KBM-7 (cell line): ENCODE data around the gene ACOT7.
"Not testable (repeated sequence)": the region's sequence is repeated elsewhere in the genome, so short reads cannot be mapped to it uniquely, and the experiment has no call there.

Source experiments
- DNase-seq: peaks from one replicate; pipeline ENCODE4 v3.0.0-alpha.2; 2015
- in situ Hi-C: fragments of 300-500 bp; cut with MboI; formaldehyde crosslinking; loops from 2 replicates; pipeline ENCODE4 v1.14.3; 2020; ENCODE audit warnings: low sequenced_read_pairs, low pct_unique_long_range_greater_than_20kb, mixed read lengths

Gene ACOT7

DNA sequence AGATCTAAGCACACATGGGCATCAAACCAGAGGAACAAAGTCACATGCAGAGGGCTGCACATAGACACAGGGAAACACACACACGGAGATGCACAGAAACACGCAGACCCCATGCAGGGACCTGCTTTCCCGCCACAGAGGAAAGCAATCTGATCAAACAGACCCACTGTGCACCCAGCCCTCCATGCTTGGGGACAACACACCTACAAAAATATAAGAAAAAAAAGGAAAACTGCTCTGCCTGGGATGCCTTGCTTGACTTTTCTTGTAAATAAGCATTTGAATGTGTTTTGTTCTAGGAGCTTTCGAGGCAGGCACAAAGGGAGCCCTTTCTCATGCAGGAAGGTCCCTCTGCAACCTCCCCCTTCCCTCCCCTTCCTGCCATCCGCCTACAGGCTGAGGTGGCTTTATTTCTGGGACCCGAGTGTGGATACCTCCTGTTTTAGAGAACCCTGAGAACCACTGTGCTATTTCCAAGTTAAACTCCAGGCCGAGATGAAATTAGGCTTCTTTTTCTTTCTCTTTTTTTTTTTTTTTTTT, 154.3 kb downstream of the ACOT7 start:
- in situ Hi-C loops, result no loop called here
- DNase-seq, result no peak

DNA sequence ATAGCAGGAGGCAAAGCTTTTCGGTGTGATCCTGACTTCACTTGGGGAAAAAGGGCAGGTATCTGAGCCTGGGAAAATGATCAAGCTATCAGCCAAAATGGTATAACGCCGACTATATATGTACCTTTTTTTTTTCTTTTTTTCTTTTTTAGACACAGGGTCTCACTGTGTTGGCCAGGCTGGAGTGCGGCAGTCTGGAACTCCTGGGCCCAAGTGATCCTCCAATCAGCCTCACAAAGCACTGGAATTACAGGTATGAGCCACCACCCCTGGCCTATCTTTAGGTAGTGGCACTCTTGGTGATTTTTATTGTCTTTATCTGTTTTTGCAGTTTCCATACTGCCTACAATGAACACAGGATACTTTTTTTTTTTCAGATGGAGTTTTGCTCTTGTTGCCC, 156.5 kb downstream of the ACOT7 start:
- no peak for DNase-seq
- in situ Hi-C loops, result no loop called here

DNA sequence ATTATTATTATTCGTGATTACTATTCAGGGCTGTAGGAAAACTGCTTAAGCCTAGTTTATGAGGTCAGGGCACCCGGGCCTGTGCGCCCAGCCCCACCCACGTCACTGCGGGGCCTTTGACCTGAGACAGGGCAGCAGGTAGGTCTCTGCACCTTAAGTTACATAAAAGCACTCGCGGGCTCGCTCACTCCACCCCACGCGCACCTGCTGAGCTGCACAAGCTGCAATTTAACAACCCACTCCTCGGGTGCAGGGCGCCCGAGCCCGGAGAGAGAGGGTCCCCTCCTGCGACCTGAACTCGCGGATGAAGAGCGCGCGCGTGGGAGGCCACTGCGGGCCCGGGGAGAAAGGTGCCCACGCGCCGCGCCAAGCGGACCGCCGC, 158.3 kb downstream of the ACOT7 start:
- DNase-seq, result no peak
- in situ Hi-C loops, result no loop called here

DNA sequence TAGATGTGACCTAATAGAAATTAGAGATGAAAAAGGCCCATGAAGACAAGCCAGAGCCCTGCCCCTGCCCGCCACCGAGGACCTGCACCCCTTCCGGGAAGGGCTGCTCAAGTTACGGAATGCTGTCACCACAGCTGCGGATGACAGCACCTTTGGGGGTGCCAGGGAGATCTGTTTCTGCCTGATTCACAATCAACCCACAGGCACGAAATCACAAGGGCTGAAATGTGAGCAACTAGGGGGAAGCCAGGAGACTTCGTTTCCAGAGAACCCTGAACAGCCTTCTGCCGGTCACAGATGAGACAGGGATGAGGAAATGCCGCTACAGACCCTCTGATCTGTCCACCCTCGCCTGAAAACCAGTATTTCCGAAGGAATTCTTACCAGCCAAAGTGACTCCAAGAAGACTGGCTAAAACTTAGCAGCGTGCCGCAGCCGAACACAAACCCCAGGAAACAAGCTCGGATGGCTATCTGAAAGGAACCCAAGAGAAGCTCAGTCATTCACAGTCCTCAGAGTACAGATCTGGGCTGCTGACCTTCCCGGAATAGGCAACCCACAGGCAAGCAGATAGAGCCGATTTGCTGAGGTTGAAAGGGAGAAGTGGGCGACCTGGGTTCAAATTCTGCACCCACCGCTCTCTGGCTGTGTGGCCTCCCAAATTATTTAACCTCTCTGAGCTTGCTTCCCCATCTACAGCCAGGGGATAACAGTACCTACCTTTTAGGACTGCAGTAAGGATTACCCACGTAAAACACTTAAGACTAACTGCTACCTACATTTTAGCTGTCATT, 158.9 kb downstream of the ACOT7 start:
- in situ Hi-C loops, result no loop called here
- no peak for DNase-seq

DNA sequence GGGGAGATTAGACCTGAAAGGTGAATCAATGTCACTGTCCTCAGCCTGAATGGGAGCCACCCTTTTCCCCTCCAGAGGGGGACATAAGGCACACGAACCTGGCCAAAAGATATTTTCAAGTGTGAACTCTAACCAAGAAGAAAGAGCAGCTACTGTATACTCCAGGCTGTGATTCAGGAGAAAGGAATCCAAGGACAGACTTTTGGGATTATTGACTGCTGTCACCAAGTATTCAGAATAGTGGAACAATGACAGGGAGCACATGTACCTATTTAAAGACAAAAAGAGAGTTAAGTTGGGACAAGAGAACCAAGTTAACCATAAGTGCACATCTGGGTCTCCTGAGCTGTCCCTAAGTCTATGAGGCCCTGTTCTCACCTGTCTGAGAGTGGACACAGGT, 160.2 kb downstream of the ACOT7 start:
- in situ Hi-C loops, result no loop called here
- no peak for DNase-seq

DNA sequence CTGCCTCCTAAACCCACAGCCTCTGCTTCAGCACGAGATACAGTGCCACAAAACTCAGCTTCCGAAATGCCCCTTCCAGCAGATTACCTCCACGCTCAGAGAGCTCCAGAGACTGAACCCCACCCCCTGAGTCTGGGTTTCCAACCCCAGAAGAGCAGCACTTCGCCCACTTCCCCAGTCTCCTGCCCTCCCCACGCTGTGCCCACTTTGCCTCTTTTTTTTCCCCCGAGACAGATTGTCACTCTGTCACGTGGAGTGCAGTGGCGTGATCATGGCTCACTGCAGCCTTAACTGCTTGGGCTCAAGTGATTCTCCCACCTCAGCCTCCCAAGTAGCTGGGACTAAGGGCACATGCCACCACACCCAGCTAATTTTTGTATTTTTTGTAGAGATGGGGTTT, 167.9 kb downstream of the ACOT7 start:
- no peak for DNase-seq
- in situ Hi-C loops, result no loop called here

DNA sequence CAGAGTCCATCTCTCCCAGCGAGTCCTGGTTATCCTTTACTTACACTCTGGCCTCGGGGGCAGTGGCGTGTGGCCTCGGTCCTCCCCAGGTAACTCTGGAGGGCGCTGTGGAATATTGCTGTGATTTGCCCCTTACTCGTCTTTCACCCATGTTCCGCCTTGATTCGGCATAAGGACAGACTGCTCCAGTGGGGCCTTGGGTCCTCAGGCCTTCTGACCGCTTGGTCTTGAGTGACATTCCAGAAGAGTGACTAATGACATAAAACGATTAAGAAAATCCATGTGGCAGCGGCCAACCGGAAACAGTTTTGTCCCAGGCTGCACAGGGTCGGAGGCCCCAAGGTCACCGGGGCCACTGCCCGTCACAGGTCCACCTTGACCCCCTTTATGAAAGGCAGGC, 168.8 kb downstream of the ACOT7 start:
- in situ Hi-C loops, result no loop called here
- no peak for DNase-seq

DNA sequence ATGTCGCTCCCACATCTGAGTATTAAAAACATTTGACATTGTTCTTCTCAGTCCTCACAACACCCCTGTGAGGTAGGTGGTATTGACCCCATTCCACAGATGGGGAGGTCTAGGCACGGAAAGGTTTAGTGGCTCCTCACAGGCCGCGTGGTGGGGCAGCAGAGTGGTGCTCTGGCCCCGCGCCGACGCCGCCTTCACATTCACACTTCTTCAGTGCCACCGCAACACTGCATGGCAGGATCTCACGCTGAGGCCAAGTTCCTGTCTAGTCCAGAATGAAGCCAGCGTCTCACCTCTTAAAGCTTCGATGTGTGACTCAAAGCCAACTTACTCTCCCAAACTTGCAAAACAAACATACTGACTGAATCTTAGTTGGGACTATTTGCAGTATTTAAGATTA, 169.9 kb downstream of the ACOT7 start:
- in situ Hi-C loops, result no loop called here

DNA sequence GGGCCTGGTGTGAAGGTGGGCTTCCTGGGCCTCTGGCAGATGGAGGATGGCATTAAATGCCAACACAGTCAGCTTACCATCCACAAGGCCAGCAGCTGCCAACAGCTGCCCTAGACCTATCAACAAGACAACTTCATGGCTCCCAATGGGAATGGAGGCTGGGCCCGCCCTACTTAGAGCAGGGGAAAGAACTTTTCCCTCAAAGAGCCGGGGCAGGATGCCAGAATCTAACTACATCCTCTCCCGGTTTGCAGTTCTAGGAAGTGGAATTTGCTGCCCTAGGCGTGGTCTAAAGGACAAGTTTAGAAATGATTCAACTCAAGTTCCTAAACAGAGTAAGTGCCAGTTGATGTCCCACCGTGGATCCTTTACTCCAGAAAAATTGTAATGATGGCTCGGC, 170.9 kb downstream of the ACOT7 start:
- no peak for DNase-seq
- in situ Hi-C loops, result no loop called here

More for the DNA sequence above, 169.9 kb downstream of the ACOT7 start:
- no peak for DNase-seq

DNA sequence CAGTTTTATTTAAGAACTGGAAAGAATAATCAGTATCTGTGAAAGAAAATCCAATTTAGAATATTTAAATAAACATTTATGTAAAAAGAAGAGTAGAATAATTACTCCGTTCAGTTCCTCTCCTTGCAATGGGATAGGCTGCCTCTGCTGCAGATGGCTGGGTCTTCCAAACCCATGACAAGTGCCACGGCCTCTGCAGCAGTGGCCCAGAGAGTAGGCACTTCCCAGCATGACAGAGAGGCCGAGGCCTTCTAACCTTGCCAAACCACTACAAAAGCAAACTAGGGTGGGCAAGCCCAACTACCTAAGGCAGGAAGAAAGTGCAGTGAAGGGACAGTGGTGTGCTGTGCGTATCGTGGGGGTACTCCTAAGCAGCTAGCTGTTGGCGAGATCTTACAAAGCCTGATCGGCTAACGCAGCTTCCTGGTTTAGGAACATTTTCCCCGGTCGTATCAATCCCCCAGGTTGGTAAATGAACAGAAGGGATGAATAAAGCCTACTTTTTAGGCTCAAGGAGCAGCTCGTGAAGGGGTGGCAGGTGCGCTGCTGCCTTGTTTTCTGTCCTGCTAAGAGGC, 172.3 kb downstream of the ACOT7 start:
- in situ Hi-C loops, result no loop called here

DNA sequence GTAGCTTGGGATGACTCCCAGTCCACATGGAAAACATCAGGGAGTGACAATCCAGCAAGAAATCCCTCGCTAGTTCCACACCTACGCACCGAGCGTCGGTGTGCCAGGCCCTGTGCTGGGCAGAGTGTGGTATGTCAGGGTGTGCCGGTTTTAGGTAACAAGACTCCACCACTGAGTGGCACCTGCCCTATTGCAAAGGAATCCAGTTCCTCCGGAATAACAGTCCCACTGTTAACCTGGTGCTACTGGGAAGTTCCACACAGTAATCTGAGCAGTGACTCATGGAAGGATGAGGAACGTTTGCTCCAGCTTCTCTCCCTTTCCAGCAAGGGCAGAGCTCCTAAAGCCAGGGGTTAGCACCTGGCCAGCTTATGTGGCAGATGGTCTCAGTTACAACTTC, 173.3 kb downstream of the ACOT7 start:
- no peak for DNase-seq
- in situ Hi-C loops, result no loop called here

More for the DNA sequence above, 172.3 kb downstream of the ACOT7 start:
- DNase-seq, result no peak

DNA sequence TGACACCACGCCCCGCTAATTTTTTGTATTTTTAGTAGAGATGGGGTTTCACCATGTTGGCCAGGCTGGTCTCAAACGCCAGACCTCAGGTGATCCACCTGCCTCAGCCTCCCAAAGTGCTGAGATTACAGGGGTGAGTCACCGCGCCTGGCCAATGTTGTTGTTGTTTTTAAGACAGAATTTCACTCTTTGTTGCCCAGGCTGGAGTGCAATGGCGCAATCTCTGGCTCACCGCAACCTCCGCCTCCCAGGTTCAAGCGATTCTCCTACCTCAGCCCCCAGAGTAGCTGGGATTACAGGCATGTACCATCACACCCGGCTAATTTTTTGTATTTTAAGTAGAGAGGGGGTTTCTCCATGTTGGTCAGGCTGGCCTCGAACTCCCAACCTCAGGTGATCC, 173.9 kb downstream of the ACOT7 start:
- in situ Hi-C loops, result not testable (repeated sequence)

DNA sequence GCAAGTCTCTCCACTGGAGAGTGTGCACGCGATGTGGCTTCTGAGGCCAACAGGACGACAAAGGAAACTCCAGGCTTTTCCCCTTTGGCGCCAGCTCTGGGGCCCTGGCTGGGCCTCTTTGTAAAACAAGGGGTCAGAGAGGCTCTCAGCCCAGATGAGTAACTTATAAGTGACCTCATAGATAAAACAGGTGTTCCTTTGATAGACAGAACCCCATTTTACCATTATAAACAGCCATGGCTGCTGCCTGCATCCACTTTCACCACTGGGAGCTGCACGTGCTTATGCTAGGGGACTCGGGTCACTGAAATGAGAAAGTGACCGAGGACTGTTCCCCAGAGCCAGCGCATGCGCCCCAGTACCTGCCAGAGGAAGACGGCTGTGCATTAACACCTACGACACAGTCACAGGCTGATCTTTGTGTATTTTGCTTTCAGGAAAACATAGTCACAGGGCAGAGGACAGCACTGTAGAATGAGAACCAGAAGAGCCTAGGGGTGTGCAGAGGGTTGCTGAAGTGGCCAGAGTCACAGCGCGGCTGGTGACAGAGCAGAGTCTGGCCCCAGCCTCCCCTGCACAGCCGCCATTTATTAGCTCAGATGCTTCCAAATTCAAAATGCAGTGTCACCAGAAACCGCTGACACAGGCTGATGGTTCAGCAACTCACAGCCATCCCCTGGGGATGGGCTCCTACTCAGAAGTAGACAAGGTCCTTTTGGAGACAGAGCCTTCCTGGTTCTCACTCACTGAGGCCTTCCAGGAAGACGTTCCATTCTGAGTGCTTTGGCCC, 175.0 kb downstream of the ACOT7 start:
- no peak for DNase-seq
- in situ Hi-C loops, result no loop called here

More for the DNA sequence above, 173.9 kb downstream of the ACOT7 start:
- DNase-seq, result not testable (repeated sequence)
